Panc1 (cell line): ENCODE measurements around the gene RUSC1. TPM values are rescaled to one million over a fixed set of nuclear protein-coding genes. Genes with fewer than 3 reads are reported as not detected.

ENCODE experiments used
- ATAC-seq: fragments of 200-7000 bp; cut with Tn5 transposase; 2 replicates; pipeline ENCODE4 v1.9.1; 2020; ENCODE audit warnings: mild to moderate bottlenecking, moderate library complexity
- BruUV-seq: library from RNA; stranded (reverse); fragments of 400-500 nt; replicated peaks from 2 replicates; lab custom pipeline; 2021; lab: Mats Ljungman, UMichigan
- CTCF ChIA-PET: fragments of 300-600 bp; sonication (Branson Sonifier 250); formaldehyde crosslinking; loops from one replicate; lab custom pipeline; 2022; ENCODE audit warnings: antibody characterized with exemption; lab: Charles Lee
- POLR2A ChIA-PET: fragments of 300-600 bp; sonication (Branson Sonifier 250); formaldehyde crosslinking; loops from one replicate; lab custom pipeline; 2022; ENCODE audit warnings: antibody characterized with exemption; lab: Charles Lee
- DNase-seq: peaks from one replicate; pipeline ENCODE4 v3.0.0-alpha.2; 2010; ENCODE audit warnings: low read depth, low spot score
- H3K27ac ChIP-seq: 2 replicates; pipeline ENCODE4 v1.5.1; 2011; ENCODE audit warnings: mild to moderate bottlenecking, low read length, inconsistent platforms
- H3K27me3 ChIP-seq: fragments of 200-500 bp; sonication (Bioruptor generic); 2 replicates; pipeline ENCODE4 v1.6.0; 2014; ENCODE audit warnings: low read length, inconsistent platforms; ENCODE audit not compliant: control insufficient read depth, insufficient read depth
- H3K36me3 ChIP-seq: fragments of 200-500 bp; sonication (Bioruptor generic); 2 replicates; pipeline ENCODE4 v1.5.1; 2014; ENCODE audit warnings: inconsistent platforms, mild to moderate bottlenecking, low read length, moderate library complexity; ENCODE audit not compliant: control insufficient read depth, insufficient read depth
- H3K4me1 ChIP-seq: 2 replicates; pipeline ENCODE4 v1.5.1; 2011; ENCODE audit warnings: inconsistent platforms, mild to moderate bottlenecking, low read length, moderate library complexity; ENCODE audit not compliant: control insufficient read depth, insufficient read depth
- H3K4me3 ChIP-seq, 2 experiments: 2 replicates each; pipeline ENCODE4 v1.5.1; 2011 to 2012; ENCODE audit warnings: low read depth in 2 of 2, low read length in 2 of 2, mild to moderate bottlenecking in 2 of 2, inconsistent platforms in 1 of 2, moderate library complexity in 1 of 2
- H3K9me3 ChIP-seq: fragments of 200-500 bp; sonication (Bioruptor generic); 2 replicates; pipeline ENCODE4 v1.5.1; 2014; ENCODE audit warnings: low read depth, mild to moderate bottlenecking, inconsistent platforms, low read length, moderate library complexity; ENCODE audit not compliant: control insufficient read depth, insufficient read depth
- POLR2AphosphoS5 ChIP-seq: IDR thresholded peaks from 2 replicates; pipeline ENCODE4 v1.6.1; 2012; ENCODE audit warnings: mild to moderate bottlenecking, low read depth, low read length, moderate library complexity
- SIN3A ChIP-seq: IDR thresholded peaks from 2 replicates; pipeline ENCODE4 v1.6.1; 2012; ENCODE audit warnings: low read depth, mild to moderate bottlenecking, low read length, moderate library complexity, borderline replicate concordance; ENCODE audit not compliant: insufficient read depth
- in situ Hi-C: cut with HindIII; loops from 2 replicates; pipeline ENCODE4 v1.10.0; 2016; ENCODE audit warnings: low sequenced_read_pairs, low pct_unique_long_range_greater_than_20kb
- intact Hi-C: fragments of 100-400 bp; cut with micrococcal nuclease; formaldehyde crosslinking; loops from one replicate; pipeline ENCODE4 v1.10.0; 2022; ENCODE audit not compliant: unreplicated experiment
- total RNA-seq: library from RNA; stranded (reverse); gene quantifications from one replicate; pipeline ENCODE4 v1.2.1, GENCODE V29; 2021; ENCODE audit not compliant: unreplicated experiment
- TF ChIP-seq, protein P1 (sequence below): fragments of 450-650 bp; IDR thresholded peaks from 2 replicates; pipeline ENCODE4 v1.5.1; 2017; ENCODE audit warnings: mild to moderate bottlenecking
- TF ChIP-seq, protein P2 (sequence below), 2 experiments: IDR thresholded peaks; 2 replicates each; pipeline ENCODE4 v1.6.1; 2011 to 2012; ENCODE audit warnings: low read depth in 2 of 2, control low read depth in 1 of 2, low read length in 1 of 2, mild to moderate bottlenecking in 1 of 2, moderate library complexity in 1 of 2; ENCODE audit not compliant: insufficient read depth in 1 of 2

Gene RUSC1
- total RNA-seq, 1 experiment from 2014 or later, result 77.9 TPM

- POLR2A ChIA-PET, result no interaction called here
- Histone ChIP-seq H3K4me3 (no peak overlapping the region), H3K27me3 (no peaks in the 10 kb centered on the region), H3K4me1 (peaks cover 20% of the 10 kb centered on the region), H3K36me3 (no peaks in the 10 kb centered on the region; the same call in none of the 2 replicates), H3K27ac (no peak overlapping the region), H3K9me3 (no peaks in the 10 kb centered on the region)
- in situ Hi-C loops, result no loop called here
- intact Hi-C loops, result no loop called here
- TF ChIP-seq, protein P1, sequence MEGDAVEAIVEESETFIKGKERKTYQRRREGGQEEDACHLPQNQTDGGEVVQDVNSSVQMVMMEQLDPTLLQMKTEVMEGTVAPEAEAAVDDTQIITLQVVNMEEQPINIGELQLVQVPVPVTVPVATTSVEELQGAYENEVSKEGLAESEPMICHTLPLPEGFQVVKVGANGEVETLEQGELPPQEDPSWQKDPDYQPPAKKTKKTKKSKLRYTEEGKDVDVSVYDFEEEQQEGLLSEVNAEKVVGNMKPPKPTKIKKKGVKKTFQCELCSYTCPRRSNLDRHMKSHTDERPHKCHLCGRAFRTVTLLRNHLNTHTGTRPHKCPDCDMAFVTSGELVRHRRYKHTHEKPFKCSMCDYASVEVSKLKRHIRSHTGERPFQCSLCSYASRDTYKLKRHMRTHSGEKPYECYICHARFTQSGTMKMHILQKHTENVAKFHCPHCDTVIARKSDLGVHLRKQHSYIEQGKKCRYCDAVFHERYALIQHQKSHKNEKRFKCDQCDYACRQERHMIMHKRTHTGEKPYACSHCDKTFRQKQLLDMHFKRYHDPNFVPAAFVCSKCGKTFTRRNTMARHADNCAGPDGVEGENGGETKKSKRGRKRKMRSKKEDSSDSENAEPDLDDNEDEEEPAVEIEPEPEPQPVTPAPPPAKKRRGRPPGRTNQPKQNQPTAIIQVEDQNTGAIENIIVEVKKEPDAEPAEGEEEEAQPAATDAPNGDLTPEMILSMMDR, result no peak
- 0 out of 2 replicates have a peak, but pooled peaks have one; percentile 26 for TF ChIP-seq POLR2AphosphoS5
- CTCF ChIA-PET, result no interaction called here
- no TSS peak for BruUV-seq
- DNase-seq (no peak), ATAC-seq (no peak)
These were observed 9.4 kb downstream of the RUSC1 start for GRCh38 chr1:155329980-155330598.

DNA sequence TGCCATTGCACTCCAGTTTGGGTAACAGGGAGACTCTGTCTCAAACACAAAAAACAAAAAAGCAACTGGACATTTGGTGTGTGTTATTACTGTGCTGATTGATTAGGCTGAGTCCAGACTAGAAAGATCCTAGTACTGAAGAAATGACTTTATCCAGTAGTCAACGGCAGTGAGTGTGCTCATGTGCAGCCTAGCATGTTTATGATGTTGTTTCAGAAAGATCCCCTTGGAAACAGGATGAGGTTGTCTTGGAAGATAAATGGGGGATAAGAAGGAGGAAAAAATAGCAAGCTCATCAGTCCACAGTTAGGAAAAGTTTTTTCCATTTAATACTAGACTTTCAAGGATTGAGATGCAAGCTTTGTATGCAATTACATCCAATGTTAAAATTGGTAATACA is 14.3 kb downstream of the RUSC1 start:
- CTCF ChIA-PET, result no interaction called here
- H3K4me1 ChIP-seq, result no peaks in the 10 kb centered on the region
- no peaks in the 10 kb centered on the region for H3K27me3 ChIP-seq
- in situ Hi-C loops (no loop called here), intact Hi-C loops (no loop called here)
- H3K27ac ChIP-seq, result no peak overlapping the region
- TF ChIP-seq, protein P1, result no peak
- no peak for TF ChIP-seq SIN3A
- TF ChIP-seq, protein P2, sequence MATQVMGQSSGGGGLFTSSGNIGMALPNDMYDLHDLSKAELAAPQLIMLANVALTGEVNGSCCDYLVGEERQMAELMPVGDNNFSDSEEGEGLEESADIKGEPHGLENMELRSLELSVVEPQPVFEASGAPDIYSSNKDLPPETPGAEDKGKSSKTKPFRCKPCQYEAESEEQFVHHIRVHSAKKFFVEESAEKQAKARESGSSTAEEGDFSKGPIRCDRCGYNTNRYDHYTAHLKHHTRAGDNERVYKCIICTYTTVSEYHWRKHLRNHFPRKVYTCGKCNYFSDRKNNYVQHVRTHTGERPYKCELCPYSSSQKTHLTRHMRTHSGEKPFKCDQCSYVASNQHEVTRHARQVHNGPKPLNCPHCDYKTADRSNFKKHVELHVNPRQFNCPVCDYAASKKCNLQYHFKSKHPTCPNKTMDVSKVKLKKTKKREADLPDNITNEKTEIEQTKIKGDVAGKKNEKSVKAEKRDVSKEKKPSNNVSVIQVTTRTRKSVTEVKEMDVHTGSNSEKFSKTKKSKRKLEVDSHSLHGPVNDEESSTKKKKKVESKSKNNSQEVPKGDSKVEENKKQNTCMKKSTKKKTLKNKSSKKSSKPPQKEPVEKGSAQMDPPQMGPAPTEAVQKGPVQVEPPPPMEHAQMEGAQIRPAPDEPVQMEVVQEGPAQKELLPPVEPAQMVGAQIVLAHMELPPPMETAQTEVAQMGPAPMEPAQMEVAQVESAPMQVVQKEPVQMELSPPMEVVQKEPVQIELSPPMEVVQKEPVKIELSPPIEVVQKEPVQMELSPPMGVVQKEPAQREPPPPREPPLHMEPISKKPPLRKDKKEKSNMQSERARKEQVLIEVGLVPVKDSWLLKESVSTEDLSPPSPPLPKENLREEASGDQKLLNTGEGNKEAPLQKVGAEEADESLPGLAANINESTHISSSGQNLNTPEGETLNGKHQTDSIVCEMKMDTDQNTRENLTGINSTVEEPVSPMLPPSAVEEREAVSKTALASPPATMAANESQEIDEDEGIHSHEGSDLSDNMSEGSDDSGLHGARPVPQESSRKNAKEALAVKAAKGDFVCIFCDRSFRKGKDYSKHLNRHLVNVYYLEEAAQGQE (IDR thresholded peaks at IDR 0.05; ENCODE audit: insufficient read depth in 1 of 2, low read depth in 2 of 2, low read length in 1 of 2), result no peak
- H3K4me3 ChIP-seq, result no peak overlapping the region
- no peak for DNase-seq
- H3K36me3 ChIP-seq, result peaks cover 29% of the 10 kb centered on the region
- POLR2A ChIA-PET, result interaction anchor here (0.7 kb wide), 1 partner anchor 84 kb away, joined by 13 read pairs; no protein-coding TSS in a partner anchor
- no TSS peak for BruUV-seq
- ATAC-seq, result no peak
- H3K9me3 ChIP-seq, result no peaks in the 10 kb centered on the region
